ENCODE results near the gene WNT1. TPM values are rescaled to one million over a fixed set of nuclear protein-coding genes. Genes with fewer than 3 reads are reported as not detected.

Gene WNT1
- total and polyA plus RNA-seq, 8 donors: not detected

DNA sequence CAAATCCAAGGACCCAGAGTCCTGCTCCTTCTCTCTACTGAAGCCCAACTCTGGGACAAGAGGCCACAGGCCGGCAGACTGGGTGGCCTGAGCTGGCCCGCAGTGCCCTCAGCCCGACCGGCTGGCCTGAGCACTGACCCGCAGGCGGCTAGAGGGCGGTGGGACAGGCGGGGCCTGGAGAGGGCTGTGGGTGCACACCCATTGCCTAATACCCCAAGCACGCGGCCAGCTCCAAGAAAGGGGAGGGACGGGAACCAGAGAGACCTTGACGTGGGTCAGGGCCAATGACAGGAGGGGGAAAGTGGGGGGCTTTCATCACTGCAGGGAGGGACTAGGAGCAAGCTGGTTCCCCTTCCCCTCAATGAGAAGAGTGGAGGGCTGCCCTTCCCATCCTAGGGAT lies 4.6 kb upstream of the WNT1 start:
- no peak overlapping the region for H3K4me3 ChIP-seq
- no peaks in the 10 kb centered on the region for H3K36me3 ChIP-seq
- no peak for DNase-seq
- ATAC-seq: peak in 2 of 4 donors; percentile 7 to 25
- TF ChIP-seq, protein P1, sequence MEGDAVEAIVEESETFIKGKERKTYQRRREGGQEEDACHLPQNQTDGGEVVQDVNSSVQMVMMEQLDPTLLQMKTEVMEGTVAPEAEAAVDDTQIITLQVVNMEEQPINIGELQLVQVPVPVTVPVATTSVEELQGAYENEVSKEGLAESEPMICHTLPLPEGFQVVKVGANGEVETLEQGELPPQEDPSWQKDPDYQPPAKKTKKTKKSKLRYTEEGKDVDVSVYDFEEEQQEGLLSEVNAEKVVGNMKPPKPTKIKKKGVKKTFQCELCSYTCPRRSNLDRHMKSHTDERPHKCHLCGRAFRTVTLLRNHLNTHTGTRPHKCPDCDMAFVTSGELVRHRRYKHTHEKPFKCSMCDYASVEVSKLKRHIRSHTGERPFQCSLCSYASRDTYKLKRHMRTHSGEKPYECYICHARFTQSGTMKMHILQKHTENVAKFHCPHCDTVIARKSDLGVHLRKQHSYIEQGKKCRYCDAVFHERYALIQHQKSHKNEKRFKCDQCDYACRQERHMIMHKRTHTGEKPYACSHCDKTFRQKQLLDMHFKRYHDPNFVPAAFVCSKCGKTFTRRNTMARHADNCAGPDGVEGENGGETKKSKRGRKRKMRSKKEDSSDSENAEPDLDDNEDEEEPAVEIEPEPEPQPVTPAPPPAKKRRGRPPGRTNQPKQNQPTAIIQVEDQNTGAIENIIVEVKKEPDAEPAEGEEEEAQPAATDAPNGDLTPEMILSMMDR (IDR thresholded peaks at IDR 0.05): no peak
- intact Hi-C loops (cut with DNase I): no loop called here
- WGBS, 2 donors: 10 to 13% methylated on average over 12 of the region's 12 CpGs
- H3K27ac ChIP-seq: no peak overlapping the region
- peaks cover 0 to 20% (median 3%) of the 10 kb centered on the region in 4 donors for H3K27me3 ChIP-seq
- no peaks in the 10 kb centered on the region for H3K9me3 ChIP-seq
- peaks cover 0 to 5% (median 0%) of the 10 kb centered on the region in 3 donors for H3K4me1 ChIP-seq
- no peak for FAIRE-seq

DNA sequence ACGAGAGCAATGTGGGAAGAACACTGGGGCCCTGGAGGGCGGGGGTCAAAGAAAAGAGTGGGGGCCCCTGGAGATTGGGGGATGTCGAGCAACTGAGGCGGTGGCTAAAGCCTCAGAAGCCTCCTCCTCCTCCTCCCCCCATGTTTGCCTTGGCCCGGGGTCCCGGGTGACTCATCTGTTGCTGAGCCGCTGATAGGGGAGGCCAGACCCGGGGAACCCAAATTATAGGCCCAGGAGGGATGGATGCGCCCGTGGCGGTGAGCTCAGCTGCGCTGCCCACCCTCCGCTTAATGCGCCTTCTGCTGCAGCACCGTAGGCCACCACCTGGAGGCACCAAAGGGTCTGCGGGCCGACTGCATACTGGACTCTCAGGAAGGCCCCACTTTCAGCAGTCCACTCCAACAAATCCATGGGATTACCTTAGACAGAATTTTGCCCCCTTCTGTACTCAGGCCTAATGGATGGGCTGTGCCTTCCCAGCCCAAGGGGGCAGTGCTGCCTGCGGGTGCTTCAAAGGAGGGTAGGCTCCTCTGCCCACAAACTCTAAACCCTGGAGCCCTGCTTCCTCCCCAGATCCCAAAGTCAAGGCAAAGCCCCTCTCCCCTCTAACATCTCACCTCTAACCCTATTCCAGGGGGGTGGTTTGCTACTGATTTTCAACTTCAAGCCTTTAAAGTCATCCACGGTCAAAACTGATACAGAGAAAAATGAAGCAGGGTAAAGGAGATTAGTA lies 4.0 kb upstream of the WNT1 start:
- FAIRE-seq (no peak), DNase-seq (peak in 3 of 6 donors; percentile 49 to 82 (median 53)), ATAC-seq (peak in 3 of 4 donors; percentile 53 to 65 (median 63))
- intact Hi-C loops (cut with DNase I): no loop called here
- TF ChIP-seq, protein P1 (IDR thresholded peaks at IDR 0.05): peak; percentile 16 to 56 (median 48)
- no peaks in the 10 kb centered on the region for H3K36me3 ChIP-seq
- peaks cover 0 to 11% (median 4%) of the 10 kb centered on the region in 3 donors for H3K4me1 ChIP-seq
- H3K27me3 ChIP-seq: peaks cover 0 to 20% (median 3%) of the 10 kb centered on the region in 4 donors
- no peak overlapping the region for H3K4me3 ChIP-seq
- 19 to 21% methylated on average over 15 to 19 of the region's 19 CpGs for WGBS, 2 donors
- H3K27ac ChIP-seq: no peak overlapping the region
- H3K9me3 ChIP-seq: no peaks in the 10 kb centered on the region

DNA sequence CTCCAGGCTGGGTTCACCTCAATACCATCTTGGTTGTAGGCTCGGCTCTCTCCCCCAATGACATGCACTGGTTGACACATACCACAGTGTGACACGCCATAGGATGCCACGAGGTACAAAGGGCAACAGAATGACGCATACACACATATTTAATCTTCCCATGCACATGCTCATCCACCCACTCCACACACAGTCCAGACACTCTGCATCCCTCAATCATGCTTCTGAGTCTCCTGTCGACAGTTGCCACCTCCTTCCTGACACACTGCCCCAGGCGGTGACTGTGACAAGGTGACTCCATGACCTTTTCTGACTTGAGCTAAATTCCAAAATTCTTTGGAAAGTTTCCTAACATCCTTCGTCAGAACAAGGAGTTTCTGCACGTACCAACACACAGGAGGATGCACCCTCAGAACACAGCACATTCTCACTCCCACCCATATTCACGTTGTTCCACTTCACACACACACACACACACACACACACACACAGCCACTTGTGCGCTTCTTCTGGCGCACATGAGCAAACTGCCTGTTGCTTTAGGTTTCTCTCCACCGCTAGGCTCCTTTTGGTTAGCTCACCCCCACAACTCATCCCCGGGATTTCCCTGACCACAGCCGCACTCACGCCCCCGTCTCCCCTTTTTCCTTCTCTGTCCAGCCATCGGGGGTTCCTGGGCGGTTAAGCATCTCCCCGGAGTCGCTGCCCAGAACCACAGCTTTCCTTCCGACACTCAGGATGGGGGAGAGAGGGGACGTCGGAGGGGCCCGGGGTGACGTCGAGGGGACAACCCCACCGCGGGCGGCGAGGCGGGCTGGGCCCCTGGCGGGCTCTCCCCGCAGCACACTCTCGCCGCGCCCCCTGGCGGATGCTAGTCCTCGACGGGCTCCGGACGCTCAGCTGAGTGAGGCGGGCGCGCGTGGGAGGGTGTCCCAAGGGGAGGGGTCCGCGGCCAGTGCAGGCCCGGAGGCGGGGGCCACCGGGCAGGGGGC lies 536 bp upstream of the WNT1 start:
- TF ChIP-seq, protein P1 (IDR thresholded peaks at IDR 0.05): peak; percentile 41 to 67 (median 64)
- intact Hi-C loops (cut with DNase I): no loop called here
- 10 to 13% methylated on average over 49 to 50 of the region's 50 CpGs for WGBS, 2 donors
- ATAC-seq: peak; percentile 61 to 71 (median 62)
- no peak overlapping the region for H3K27ac ChIP-seq
- no peaks in the 10 kb centered on the region for H3K36me3 ChIP-seq
- peak in 3 of 6 donors; percentile 57 to 91 (median 73) for DNase-seq
- no peaks in the 10 kb centered on the region for H3K9me3 ChIP-seq
- peaks cover 12 to 25% (median 24%) of the 10 kb centered on the region in 3 donors for H3K4me1 ChIP-seq
- H3K4me3 ChIP-seq: peak overlapping the region in 2 of 4 donors; percentile 31 to 39
- FAIRE-seq: no peak
- peaks cover 0 to 27% (median 3%) of the 10 kb centered on the region in 4 donors for H3K27me3 ChIP-seq

DNA sequence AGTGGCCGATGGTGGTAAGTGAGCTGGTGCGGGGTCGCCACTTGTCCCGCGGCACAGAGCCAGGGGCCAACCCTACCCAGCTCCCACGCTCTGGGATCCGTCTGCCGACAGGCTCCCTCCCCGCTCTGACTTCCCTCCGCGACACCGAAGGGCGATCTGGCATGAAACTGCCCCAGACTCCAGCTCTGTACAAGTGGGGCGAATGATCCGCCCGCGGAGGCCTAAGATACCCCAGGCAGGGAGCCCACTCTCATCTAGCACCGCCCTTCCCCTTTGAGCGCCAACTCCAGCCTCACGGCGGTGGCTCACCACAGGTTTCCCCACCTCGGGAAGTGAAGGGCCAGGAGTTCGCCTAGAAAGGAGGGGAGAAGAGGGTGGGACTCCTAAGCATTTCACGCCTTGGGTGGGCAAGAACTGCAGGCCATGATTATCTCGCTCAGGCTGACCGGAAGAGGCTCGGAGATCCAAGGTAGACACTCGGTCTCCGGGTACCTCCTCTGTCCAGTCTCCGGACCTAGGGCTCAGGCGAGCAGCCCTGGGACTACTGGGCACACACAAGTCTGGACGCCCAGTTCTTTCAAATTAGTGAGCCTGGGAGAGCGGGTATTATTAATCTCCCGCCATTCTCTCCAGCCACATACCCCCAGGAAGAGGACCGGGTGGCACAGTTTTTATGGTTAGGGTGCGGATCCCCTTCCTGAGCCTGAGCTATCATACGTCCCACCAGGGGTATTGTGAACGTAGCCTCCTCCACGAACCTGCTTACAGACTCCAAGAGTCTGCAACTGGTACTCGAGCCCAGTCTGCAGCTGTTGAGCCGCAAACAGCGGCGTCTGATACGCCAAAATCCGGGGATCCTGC lies 849 bp downstream of the WNT1 start:
- TF ChIP-seq, protein P1 (IDR thresholded peaks at IDR 0.05): no peak
- Histone ChIP-seq H3K36me3 (no peaks in the 10 kb centered on the region), H3K4me1 (peaks cover 12 to 25% (median 24%) of the 10 kb centered on the region in 3 donors), H3K27ac (no peak overlapping the region), H3K27me3 (peaks cover 0 to 27% (median 3%) of the 10 kb centered on the region in 4 donors), H3K9me3 (no peaks in the 10 kb centered on the region), H3K4me3 (peak overlapping the region in 3 of 4 donors; percentile 12 to 39 (median 31))
- intact Hi-C loops (cut with DNase I): no loop called here
- peak in 2 of 6 donors; percentile 40 to 62 for DNase-seq
- peak; percentile 4 to 24 (median 12) for ATAC-seq
- 4 to 5% methylated on average over 44 to 45 of the region's 45 CpGs for whole genome bisulfite sequencing, 2 donors
- FAIRE-seq: no peak

Data from pancreas (tissue), 10 donors.